GM18507 (cell line): ENCODE data around the gene LRP3.
A peak's percentile ranks its signal among the peaks of the same experiment; 100 is the strongest.

Experiments used
- DNase-seq: peaks from one replicate; pipeline ENCODE4 v3.0.0; 2011; ENCODE audit warnings: low read depth; ENCODE audit not compliant: insufficient read length; ENCODE audit errors: extremely low spot score
- FAIRE-seq: peaks from 2 replicates; lab custom pipeline; 2011; peaks lifted over from hg19 to GRCh38; lab: Jason Lieb, UNC

Gene LRP3

DNA sequence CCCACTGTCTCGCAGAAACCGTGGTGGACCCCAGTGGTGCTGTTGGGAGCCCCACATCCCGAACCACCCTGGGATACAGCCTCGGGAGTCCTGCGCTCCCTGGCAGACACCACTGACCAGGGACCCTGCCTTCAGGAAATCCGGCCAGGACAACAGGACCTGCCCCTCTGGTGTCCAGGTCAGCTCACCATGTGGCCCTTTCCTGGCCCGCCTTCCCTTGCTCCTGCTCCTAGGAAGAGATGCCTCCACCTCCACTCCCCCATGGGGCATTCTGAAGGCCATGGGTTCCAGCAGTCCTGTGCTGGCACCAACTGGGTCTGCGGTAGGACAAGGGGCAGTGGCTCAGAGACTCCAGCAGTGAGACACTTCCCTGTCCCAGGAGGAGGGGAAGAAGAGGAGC is 54.0 kb downstream of the LRP3 start:
- FAIRE-seq: no peak
- no peak for DNase-seq

DNA sequence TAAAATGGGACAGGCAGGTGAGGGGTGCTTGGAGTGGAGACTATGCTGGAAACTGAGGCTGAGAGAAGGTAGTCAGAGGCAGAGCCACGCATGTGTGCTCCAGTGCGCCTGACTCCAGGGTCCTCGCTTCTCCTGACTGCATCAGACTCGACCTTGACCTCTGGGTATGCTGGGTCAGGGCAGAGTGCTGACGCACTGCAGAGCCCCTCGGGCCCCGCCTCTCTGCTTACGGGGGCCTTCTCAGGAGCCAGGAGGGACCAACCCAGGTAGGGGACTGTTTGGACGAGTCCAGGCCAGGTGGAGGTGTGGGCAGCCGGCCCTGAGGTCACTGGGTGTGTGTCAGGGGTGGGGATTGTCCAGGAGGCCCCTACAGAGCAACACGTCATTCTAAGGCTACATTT is 54.4 kb downstream of the LRP3 start:
- FAIRE-seq (no peak), DNase-seq (no peak)

DNA sequence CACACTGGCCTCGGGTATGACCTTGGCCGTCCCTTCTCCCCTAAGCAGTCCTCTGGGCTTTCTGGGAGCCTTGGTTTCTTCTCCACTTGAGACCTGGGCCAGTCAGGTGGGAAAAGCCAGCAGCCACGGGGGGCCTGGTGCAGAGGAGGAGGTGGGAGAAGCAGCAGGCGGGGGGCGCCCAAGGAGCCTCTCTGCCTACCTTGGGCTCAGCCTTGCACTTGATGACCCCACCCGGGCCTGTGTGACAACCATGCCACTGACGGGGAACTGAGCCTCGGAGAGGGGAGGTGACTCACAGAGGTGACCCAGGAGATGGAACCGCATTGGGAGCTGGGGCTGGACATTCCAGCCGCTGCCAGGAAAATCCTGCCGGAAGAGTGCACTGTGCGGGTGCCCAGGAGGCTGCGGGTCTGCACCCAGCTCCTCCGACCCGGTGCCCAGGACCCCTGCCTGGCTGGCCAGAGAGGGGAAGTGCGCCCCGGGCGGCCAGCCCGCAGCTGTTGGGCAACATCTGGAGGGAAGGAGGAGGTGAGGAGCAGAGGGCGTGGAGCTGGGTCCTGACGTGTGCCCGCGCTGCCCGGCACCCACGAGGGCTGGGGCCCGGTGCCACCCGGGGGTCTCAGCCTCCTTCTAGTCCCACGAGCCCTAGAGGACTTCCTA is 55.0 kb downstream of the LRP3 start:
- DNase-seq (no peak), FAIRE-seq (no peak)

DNA sequence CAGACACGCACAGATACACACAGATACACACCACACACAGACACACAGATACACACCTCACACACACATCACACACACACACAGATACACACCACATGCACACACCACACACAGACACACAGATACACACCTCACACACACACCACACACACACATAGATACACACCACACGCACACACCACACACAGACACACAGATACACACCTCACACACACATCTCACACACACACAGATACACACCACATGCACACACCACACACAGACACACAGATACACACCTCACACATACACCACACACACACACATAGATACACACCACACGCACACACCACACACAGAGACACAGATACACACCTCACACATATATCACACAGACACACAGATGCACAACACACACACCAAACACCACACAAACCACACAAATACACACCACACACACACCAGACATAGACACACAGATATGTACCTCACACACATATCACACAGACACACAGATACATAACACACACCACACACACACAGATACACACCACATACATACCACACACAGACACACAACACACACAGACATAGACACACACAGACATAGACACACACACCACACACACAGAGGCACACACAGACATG is 55.7 kb downstream of the LRP3 start:
- no peak for DNase-seq
- FAIRE-seq: peak; percentile 50

DNA sequence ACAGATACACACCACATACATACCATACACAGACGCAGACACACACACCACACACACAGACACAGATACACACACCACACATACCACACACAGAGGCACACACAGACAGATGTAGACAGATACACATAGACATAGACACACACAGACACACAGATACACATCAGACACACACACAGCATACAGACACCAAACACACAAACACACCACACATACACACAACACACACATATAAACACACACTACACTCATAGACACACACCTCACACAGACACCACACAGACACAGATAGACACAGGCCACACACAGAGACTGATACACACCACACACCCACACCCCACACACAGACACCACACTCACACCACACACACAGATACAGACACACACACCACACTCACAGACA is 56.4 kb downstream of the LRP3 start:
- DNase-seq (no peak), FAIRE-seq (no peak)

DNA sequence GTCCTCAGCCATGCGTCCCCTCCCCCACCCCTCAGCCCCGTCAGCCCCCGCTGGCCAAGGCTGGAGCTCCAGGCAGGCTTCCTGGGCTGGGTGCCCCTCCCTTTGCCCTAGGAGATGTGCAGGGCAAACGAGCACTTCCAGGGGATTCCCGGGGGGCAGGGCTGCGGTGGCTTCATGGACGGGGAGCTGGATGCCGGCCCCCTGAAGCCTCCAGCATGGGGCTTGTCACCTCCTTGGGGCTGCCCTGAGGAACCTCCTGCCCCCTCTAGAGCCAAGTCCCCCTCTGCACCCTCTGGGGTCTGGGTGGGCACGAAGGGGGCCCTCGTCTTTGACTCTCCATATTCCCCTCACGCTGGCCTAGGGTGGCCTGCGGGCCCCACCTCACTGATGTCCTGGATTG is 56.9 kb downstream of the LRP3 start:
- DNase-seq: no peak
- no peak for FAIRE-seq

DNA sequence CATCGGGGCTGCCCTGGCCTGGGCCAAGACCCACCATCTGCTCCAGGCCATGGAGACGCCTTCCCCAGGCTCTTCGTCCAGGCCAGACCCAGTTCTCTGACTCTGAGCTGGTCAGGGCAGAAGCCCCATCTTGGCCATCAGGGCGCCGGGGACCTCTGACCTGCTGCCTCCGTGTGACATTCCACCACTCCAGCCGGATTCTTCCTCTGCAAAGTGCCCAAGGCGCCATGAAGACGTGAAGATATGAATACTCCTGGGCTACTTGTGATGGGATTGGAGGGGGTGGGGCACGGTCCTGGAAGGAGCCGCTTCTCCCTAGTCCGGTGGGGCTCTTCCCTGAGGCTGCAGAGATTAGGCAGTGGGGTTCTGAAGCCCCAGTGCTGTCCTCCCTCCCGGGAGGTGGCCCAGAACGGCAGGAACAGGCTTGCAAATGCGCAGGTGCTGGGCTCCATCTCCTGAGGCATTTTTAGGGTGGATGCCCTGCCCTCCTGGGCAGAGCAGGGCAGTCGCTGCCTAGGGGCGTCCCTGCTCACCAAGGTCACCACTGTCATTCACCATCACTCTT is 57.5 kb downstream of the LRP3 start:
- no peak for DNase-seq
- no peak for FAIRE-seq

DNA sequence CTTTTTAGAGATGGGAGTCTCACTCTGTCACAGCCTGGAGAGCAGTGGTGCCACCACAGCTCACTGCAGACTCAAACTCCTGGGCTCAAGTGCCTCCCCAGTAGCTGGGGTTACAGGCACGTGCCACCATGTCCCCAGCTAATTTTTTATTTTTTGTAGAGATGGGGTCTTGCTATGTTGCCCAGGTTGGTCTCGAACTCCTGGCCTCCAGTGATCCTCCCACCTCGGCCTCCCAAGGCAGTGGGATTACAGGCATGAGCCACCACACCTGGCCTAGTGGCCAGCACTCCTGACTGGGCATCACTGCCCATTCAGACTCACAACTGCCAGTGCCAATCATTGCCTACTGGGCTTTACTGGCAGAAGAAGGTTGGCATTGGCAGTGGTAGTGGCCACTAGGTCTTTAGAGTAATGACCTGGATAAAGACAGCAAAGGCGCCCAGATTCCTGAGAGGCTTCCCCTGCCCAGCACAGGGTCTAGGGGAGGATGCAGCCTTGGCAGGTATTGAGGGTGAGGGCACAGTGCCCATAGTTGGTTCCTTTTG is 58.4 kb downstream of the LRP3 start:
- no peak for DNase-seq
- FAIRE-seq: no peak

DNA sequence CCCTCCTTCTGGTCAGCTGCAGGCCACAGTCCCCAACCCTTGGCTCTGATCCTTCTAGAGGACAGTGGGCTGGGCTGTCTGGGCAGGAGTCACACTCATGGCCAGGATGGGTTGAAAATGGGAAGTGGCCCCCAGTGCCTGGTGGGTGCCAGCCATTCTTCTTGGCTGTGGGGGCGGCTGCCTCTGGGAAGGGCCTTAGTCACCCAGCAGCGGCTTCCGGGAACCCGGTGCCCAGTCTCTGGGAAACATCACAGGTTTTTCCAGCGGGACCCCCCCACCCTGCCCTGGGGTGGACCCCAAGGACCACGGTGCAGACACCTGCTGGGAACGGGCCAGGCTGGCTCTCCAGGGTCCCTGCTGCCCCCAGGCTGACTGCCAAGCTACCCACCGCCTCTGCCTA is 58.8 kb downstream of the LRP3 start:
- no peak for DNase-seq
- FAIRE-seq: no peak

DNA sequence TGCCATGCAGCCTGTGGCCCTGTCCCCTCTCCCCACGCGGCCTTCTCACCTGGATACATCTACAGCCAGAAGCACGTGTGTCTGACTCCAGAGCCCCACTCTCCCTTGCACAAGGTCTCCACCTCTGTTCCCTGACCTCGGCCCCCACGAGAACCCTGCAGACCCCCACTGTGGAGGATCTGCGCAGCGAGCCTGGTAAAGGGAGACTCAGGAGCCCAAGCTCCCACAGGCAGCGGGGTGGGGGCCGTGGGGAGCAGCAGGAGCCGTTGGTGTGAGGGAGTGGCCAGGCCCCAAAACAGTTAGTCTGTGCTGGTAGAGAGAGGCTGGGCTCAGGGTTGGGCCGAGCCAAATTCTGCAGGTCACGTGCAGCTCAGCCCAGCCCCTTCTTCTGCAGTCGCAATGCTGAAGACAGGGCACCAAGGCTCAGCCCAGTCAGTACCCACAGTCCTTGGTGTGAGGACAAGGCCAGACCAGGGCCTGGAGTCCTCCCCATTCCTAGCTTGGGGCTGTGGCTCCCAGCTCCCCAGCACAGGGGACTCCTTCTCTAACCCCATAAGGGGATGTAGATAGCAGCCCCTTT is 60.2 kb downstream of the LRP3 start:
- FAIRE-seq (no peak), DNase-seq (no peak)

DNA sequence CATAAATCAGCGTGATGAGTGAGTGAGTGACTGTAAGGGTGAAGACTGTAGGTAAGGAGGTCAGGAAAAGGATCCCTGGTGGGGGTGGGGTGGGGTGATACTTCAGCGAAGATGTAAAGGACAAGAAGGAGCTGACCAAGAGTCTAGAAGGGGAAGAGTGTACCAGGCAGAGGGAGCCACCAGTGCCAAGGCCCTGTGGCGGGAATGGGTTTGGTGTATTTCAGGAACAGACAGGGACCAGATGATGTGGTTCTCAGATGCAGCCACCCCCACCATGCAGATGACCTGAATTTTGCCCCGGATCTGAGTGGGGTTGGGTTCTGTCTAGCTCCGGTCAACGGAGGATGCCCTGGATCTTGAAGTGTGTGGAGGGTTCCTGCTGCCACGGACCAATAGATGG is 61.7 kb downstream of the LRP3 start:
- FAIRE-seq (no peak), DNase-seq (no peak)

DNA sequence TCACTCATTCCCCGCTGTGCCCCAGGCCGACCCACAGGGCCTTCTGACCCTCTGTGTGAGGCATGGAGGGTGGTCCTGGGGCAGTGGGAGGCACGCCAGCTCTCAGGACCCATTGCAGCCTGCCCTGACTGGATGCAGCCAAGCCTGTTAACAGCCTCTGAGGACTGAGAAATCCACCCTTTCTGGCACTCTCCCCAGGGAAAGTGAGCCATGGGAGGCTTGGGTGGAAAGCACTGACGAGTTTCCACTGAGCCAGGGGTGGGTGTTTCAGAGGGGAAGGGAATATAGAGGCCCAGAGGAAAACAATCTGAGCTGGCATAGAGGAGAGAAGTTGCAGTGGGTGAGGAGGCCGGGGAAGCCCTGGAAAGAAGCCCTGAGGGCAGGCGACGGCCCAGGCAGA is 62.1 kb downstream of the LRP3 start:
- FAIRE-seq (no peak), DNase-seq (no peak)

DNA sequence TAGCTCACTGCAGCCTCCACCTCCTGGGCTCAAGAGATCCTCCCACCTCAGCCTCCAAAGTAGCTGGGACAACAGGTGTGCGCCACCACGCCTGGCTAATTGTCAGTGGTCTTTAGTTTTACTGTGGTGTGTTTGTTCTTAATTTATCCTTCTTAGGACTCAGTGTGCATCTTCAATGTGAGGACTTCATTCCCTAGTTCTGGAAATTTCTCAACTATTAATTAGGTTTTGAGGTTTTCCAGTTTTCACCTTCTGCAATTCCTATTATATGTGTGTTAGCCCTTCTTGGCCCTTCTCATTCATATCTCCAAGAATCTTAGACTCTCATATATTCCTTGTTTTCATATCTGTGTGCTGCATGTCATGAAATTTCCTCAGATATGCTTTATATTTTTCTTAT is 63.7 kb downstream of the LRP3 start:
- DNase-seq: no peak
- FAIRE-seq: no peak
